Caco-2 (cell line): ENCODE results near the gene SF3B3. TPM values are rescaled to one million over a fixed set of nuclear protein-coding genes. Genes with fewer than 3 reads are reported as not detected.

Source experiments
- BruUV-seq: library from RNA; stranded (reverse); fragments of 400-500 nt; replicated peaks from 2 replicates; lab custom pipeline; 2021; lab: Mats Ljungman, UMichigan
- CTCF ChIA-PET: fragments of 300-600 bp; sonication (Branson Sonifier 250); formaldehyde crosslinking; loops from one replicate; lab custom pipeline; 2022; ENCODE audit warnings: antibody characterized with exemption; lab: Charles Lee
- POLR2A ChIA-PET: fragments of 300-600 bp; sonication (Branson Sonifier 250); formaldehyde crosslinking; loops from one replicate; lab custom pipeline; 2022; ENCODE audit warnings: antibody characterized with exemption; lab: Charles Lee
- DNase-seq, 2 experiments: peaks; one replicate each; pipeline versions ENCODE4 v3.0.0 to v3.0.0-alpha.2; 2020 to 2022
- H3K27me3 ChIP-seq: replicated peaks from 2 replicates; pipeline ENCODE4 v1.6.0; 2011; ENCODE audit warnings: low read length; ENCODE audit not compliant: control insufficient read depth, insufficient read depth
- H3K36me3 ChIP-seq: 2 replicates; pipeline ENCODE4 v1.5.1; 2011; ENCODE audit warnings: low read length; ENCODE audit not compliant: control insufficient read depth, insufficient read depth
- H3K4me1 ChIP-seq: fragments of 250-450 bp; sonication (Bioruptor Pico); 2 replicates; pipeline ENCODE4 v1.5.1; 2020; ENCODE audit warnings: mild to moderate bottlenecking
- H3K4me3 ChIP-seq: 2 replicates; pipeline ENCODE4 v1.5.1; 2011; ENCODE audit warnings: low read depth, mild to moderate bottlenecking, control low read depth, low read length
- H3K9me3 ChIP-seq: fragments of 250-450 bp; sonication (Bioruptor Pico); 2 replicates; pipeline ENCODE4 v1.5.1; 2020; ENCODE audit warnings: mild to moderate bottlenecking, moderate library complexity
- H3K27ac Mint-ChIP-seq: one replicate; pipeline ENCODE4 v1.8.0; 2022; ENCODE audit warnings: mixed read lengths; ENCODE audit not compliant: unreplicated experiment
- H3K27me3 Mint-ChIP-seq: one replicate; pipeline ENCODE4 v1.8.0; 2022; ENCODE audit warnings: mixed read lengths; ENCODE audit not compliant: insufficient read depth, unreplicated experiment
- H3K36me3 Mint-ChIP-seq: one replicate; pipeline ENCODE4 v1.8.0; 2022; ENCODE audit warnings: mild to moderate bottlenecking, mixed read lengths; ENCODE audit not compliant: insufficient read depth, unreplicated experiment
- H3K4me1 Mint-ChIP-seq: one replicate; pipeline ENCODE4 v1.8.0; 2022; ENCODE audit warnings: low read depth, mixed read lengths; ENCODE audit not compliant: unreplicated experiment
- H3K4me3 Mint-ChIP-seq: one replicate; pipeline ENCODE4 v1.8.0; 2022; ENCODE audit warnings: mild to moderate bottlenecking, moderate library complexity, mixed read lengths; ENCODE audit not compliant: unreplicated experiment
- H3K9me3 Mint-ChIP-seq: one replicate; pipeline ENCODE4 v1.8.0; 2022; ENCODE audit warnings: mixed read lengths; ENCODE audit not compliant: unreplicated experiment
- CTCF ChIP-seq, 2 experiments: fragments of 200-600 bp in 1 of 2; IDR thresholded peaks; 1 replicate in 1 of 2; 2 replicates in 1 of 2; pipeline versions ENCODE4 v1.5.1 to v1.8.0; 2011 to 2022; ENCODE audit warnings: antibody characterized with exemption in 1 of 2, control low read depth in 1 of 2, inconsistent platforms in 1 of 2, low read depth in 1 of 2, low read length in 1 of 2, mild to moderate bottlenecking in 1 of 2, moderate library complexity in 1 of 2; ENCODE audit not compliant: insufficient read depth in 1 of 2, severe bottlenecking in 1 of 2, unreplicated experiment in 1 of 2
- intact Hi-C: fragments of 100-400 bp; cut with micrococcal nuclease; formaldehyde crosslinking; loops from one replicate; pipeline ENCODE4 v1.10.0; 2022; ENCODE audit not compliant: unreplicated experiment
- total RNA-seq: library from RNA; stranded (reverse); gene quantifications from 2 replicates; pipeline ENCODE4 v1.2.3, GENCODE V29; 2022

Gene SF3B3
- total RNA-seq, 1 experiment from 2014 or later = 387 TPM

GRCh38 chr16:70475054-70475871 is 48.4 kb upstream of the SF3B3 start:
- ChIA-PET CTCF (interaction anchor here (1.8 kb wide), 1 partner anchor 105 kb away, joined by 13 read pairs; no protein-coding TSS in a partner anchor), POLR2A (no interaction called here)
- no peaks in the 10 kb centered on the region for H3K9me3 Mint-ChIP-seq
- no TSS peak for BruUV-seq
- DNase-seq = no peak
- peaks cover 3% of the 10 kb centered on the region for H3K36me3 ChIP-seq
- intact Hi-C loops = no loop called here
- no peaks in the 10 kb centered on the region; the same call in 1 of the 2 replicates for H3K27me3 ChIP-seq
- H3K4me3 Mint-ChIP-seq = no peak overlapping the region
- H3K36me3 Mint-ChIP-seq = peaks cover 16% of the 10 kb centered on the region
- no peaks in the 10 kb centered on the region for H3K9me3 ChIP-seq
- peaks cover 6% of the 10 kb centered on the region for H3K4me1 Mint-ChIP-seq
- H3K4me1 ChIP-seq = peaks cover 16% of the 10 kb centered on the region
- H3K4me3 ChIP-seq = no peak overlapping the region
- no peak for TF ChIP-seq CTCF (IDR thresholded peaks at IDR 0.05; ENCODE audit: insufficient read depth in 1 of 2, low read depth in 1 of 2, low read length in 1 of 2, severe bottlenecking in 1 of 2, unreplicated experiment in 1 of 2)
- H3K27ac Mint-ChIP-seq = no peak overlapping the region
- H3K27me3 Mint-ChIP-seq = no peaks in the 10 kb centered on the region

GRCh38 chr16:70476272-70477020 is 47.2 kb upstream of the SF3B3 start:
- POLR2A ChIA-PET = interaction anchor here (0.7 kb wide), 1 partner anchor 12 kb away, joined by 3 read pairs; no protein-coding TSS in a partner anchor
- Mint-ChIP-seq H3K4me1 (no peaks in the 10 kb centered on the region), H3K36me3 (peaks cover 17% of the 10 kb centered on the region), H3K9me3 (no peaks in the 10 kb centered on the region), H3K27me3 (no peaks in the 10 kb centered on the region), H3K27ac (peak overlapping the region; percentile 35), H3K4me3 (no peak overlapping the region)
- intact Hi-C loops = no loop called here
- Histone ChIP-seq H3K9me3 (no peaks in the 10 kb centered on the region), H3K4me3 (no peak overlapping the region), H3K4me1 (peaks cover 8% of the 10 kb centered on the region), H3K27me3 (no peaks in the 10 kb centered on the region; the same call in 1 of the 2 replicates), H3K36me3 (peaks cover 3% of the 10 kb centered on the region)
- TSS peak; percentile 10 for BruUV-seq
- TF ChIP-seq CTCF (IDR thresholded peaks at IDR 0.05; ENCODE audit: insufficient read depth in 1 of 2, low read depth in 1 of 2, low read length in 1 of 2, severe bottlenecking in 1 of 2, unreplicated experiment in 1 of 2) = no peak
- CTCF ChIA-PET = interaction anchor here (0.9 kb wide), 1 partner anchor 82 kb away, joined by 4 read pairs; no protein-coding TSS in a partner anchor
- no peak for DNase-seq

- no peak overlapping the region for H3K4me3 ChIP-seq
- CTCF ChIA-PET = interaction anchor here (1.0 to 1.2 kb wide), 2 partner anchors 97 to 176 kb away, joined by 3 read pairs; no protein-coding TSS in a partner anchor
- H3K9me3 ChIP-seq = no peaks in the 10 kb centered on the region
- no peak for DNase-seq
- Mint-ChIP-seq H3K27ac (no peak overlapping the region), H3K27me3 (no peaks in the 10 kb centered on the region), H3K4me1 (no peaks in the 10 kb centered on the region), H3K36me3 (peaks cover 17% of the 10 kb centered on the region), H3K4me3 (no peak overlapping the region), H3K9me3 (no peaks in the 10 kb centered on the region)
- H3K4me1 ChIP-seq = peaks cover 8% of the 10 kb centered on the region
- no peak for TF ChIP-seq CTCF (IDR thresholded peaks at IDR 0.05; ENCODE audit: insufficient read depth in 1 of 2, low read depth in 1 of 2, low read length in 1 of 2, severe bottlenecking in 1 of 2, unreplicated experiment in 1 of 2)
- BruUV-seq = no TSS peak
- H3K36me3 ChIP-seq = peaks cover 3% of the 10 kb centered on the region
- no peaks in the 10 kb centered on the region; the same call in 1 of the 2 replicates for H3K27me3 ChIP-seq
- intact Hi-C loops = no loop called here
- POLR2A ChIA-PET = no interaction called here
Observed at GRCh38 chr16:70478169-70478568, 45.4 kb upstream of the SF3B3 start.
